GM18870 (cell line): ENCODE measurements around the gene DEFB127.
"Not testable (repeated sequence)": the region's sequence is repeated elsewhere in the genome, so short reads cannot be mapped to it uniquely, and the experiment has no call there.

Experiments
- ATAC-seq: cut with Tn5 transposase; IDR thresholded peaks from one replicate; pipeline ENCODE4 v1.9.1; 2021; ENCODE audit warnings: moderate library complexity; ENCODE audit not compliant: unreplicated experiment

The DEFB127 gene

DNA sequence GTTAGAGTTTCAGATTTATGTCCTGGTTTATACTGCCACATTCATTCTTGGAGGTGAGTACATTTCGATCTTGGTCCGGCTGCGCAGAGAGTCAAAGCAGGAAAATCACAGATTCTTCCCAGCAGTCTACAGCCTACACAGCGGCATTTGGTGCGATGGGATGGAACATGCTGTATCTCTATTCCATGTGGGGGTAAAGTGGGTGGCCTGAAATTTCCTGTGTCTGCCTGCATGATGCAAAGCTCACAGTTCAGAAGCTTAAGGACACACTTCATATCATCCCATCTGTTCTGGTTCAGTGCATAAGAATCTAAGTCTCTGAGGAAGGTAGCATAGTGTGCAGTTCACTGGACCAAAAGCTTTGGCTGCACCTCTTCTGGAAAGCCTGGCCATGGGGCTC is at the start of gene DEFB127:
Gene DEFB127 (plus strand): TSS at position 301 of the 400 bp plus-strand sequence. CDS start 91 bp downstream, at position 392.
- ATAC-seq: no peak

- ATAC-seq: no peak
Observed at GRCh38 chr20:112396-112795, 44.9 kb upstream of the DEFB127 start.

DNA sequence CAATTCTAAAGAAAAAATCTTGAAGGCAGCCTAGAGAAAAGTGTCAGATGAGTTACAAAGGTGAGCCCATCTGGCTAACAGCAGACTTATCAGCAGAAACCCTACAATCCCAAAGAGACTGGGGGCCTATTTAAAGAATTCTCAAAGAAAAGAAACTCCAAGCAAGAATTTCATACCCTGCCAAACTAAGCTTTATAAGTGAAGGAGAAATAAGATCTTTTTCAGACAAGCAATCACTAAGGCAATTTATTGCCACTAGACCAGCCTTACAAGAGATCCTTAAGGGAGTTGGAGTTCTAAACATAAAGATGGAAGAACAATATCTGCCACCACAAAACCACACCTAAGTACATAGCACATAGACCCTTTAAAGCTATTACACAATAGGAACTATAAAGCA is 39.7 kb upstream of the DEFB127 start:
- ATAC-seq: no peak

DNA sequence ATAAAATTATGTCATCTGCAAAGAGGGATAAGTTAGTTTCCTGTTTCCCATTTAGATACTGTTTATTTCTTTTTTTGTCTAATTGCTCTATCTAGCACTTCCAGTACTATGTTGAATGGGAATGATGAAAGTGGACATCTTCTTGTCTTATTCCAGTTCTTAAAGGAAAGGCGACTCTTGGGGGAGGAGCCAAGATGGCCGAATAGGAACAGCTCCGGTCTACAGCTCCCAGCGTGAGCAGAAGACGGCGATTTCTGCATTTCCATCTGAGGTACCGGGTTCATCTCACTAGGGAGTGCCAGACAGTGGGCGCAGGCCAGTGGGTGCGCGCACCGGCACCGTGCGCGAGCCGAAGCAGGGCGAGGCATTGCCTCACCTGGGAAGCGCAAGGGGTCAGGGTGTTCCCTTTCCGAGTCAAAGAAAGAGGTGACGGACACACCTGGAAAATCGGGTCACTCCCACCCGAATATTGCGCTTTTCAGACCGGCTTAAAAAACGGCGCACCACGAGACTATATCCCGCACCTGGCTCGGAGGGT is 27.4 kb upstream of the DEFB127 start:
- not testable (repeated sequence) for ATAC-seq

GRCh38 chr20:137668-138490 is 19.4 kb upstream of the DEFB127 start:
- ATAC-seq: no peak

GRCh38 chr20:142290-142689 is 15.0 kb upstream of the DEFB127 start, which contains the start of gene DEFB126:
Gene DEFB126, plus strand, starts transcription at chr20:142590. Its CDS starts 39 bp downstream, at chr20:142629.
- ATAC-seq: no peak

- no peak for ATAC-seq
Observed at GRCh38 chr20:145877-146276, 11.4 kb upstream of the DEFB127 start.

DNA sequence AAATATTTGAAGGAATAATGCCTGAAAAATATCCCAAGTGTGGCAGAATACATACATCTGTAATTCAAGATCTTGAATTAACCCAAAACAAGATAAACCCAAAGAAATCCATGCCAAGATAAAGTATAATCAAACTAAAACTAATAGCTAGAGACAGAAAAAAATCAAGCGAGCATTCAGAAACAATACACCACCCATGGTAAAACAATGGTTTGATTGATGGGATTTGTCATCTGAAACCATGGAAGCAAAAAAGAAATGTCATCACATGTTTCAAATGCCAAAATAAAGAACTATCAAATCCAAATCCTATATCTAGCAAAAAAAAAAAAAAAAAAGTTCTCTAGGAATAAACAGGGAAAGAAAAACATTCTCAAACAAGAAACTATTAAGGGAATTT is 5.1 kb upstream of the DEFB127 start:
- ATAC-seq: no peak

GRCh38 chr20:164618-165017 is 7.4 kb downstream of the DEFB127 start:
- no peak for ATAC-seq

- no peak for ATAC-seq
Observed at GRCh38 chr20:168876-169275, 11.6 kb downstream of the DEFB127 start.

GRCh38 chr20:184288-184687 is 27.0 kb downstream of the DEFB127 start:
- no peak for ATAC-seq

DNA sequence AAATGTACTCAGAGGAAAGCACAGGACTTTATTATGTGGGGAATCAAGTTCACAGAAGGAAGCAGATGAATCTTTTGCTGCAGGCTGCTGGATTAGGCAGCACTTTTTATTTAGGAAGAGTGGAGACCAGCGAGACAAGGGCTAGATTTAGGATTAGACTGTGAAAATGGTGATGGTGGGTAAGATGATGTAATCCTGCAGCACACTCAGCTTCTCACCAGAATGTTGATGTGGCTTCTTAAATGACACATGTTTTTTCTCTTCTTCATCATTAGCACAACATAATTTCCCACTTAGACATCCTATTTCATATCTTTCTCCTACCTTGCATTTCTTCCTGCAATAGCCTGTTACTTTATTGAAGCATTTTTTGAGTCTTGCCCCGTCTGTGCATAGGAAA is 30.5 kb downstream of the DEFB127 start:
- no peak for ATAC-seq

DNA sequence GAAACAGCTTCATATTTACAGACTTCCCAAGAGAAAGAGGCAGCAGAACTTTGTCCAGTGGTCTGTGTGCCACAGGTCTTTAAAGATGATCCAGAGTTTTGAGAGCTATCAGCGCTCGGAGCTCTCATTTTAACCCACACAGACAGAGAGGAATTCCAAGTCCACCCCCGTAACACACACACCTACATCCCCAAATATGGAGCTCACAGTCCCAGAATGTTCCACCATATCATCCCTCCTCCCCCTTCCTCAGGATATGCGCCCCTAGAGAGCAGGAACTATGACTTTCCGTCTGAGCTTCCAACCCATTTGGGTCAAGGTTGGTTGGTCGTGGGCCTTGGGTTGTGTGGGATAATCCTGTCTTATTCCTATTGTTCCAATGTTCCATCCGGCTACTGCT is 32.4 kb downstream of the DEFB127 start, which contains the start of gene DEFB128:
Gene DEFB128 (minus strand): TSS at position 101 of the 400 bp plus-strand sequence. CDS start 88 bp downstream, at position 13.
- ATAC-seq: no peak

- no peak for ATAC-seq
Observed at GRCh38 chr20:198225-198624, 41.0 kb downstream of the DEFB127 start.

- ATAC-seq: no peak
Observed at GRCh38 chr20:199996-200395, 42.7 kb downstream of the DEFB127 start.

DNA sequence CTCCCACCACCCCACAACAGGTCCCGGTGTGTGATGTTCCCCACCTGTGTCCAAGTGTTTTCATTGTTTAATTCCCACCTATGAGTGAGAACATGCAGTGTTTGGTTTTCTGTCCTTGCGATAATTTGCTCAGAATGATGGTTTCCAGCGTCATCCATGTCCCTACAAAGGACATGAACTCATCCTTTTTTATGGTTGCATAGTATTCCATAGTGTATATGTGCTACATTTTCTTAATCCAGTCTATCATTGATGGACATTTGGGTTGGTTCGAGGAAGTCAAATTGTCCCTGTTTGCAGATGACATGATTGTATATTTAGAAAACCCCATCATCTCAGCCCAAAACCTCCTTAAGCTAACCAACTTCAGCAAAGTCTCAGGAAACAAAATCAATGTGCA is 46.4 kb downstream of the DEFB127 start:
- ATAC-seq: not testable (repeated sequence)
